Stimulated activated naive B cell treated with anti-CD40 and anti-IgM and Interleukin-4, amounts not matched to agents 10 μg/mL and 1 μg/mL and 100 μg/mL, for 72 hours (primary cell): ENCODE measurements around the gene AADAC.
"Not testable (repeated sequence)": the region's sequence is repeated elsewhere in the genome, so short reads cannot be mapped to it uniquely, and the experiment has no call there.

ENCODE experiments used
- ATAC-seq, 2 donors: fragments of 150-1000 bp; cut with Tn5 transposase; replicated peaks; 2 replicates each; pipeline ENCODE4 v1.10.0; 2021; ENCODE audit warnings: moderate library complexity in 1 of 2
- DNase-seq: peaks from one replicate; pipeline ENCODE4 v3.0.0; 2021
- H3K27ac Mint-ChIP-seq: one replicate; pipeline ENCODE4 v1.8.0; 2022; ENCODE audit warnings: mild to moderate bottlenecking, mixed read lengths
- H3K27me3 Mint-ChIP-seq, 2 donors: one replicate each; pipeline ENCODE4 v1.8.0; 2022; ENCODE audit warnings: mixed read lengths in 2 of 2
- H3K36me3 Mint-ChIP-seq, 2 donors: one replicate each; pipeline ENCODE4 v1.8.0; 2022; ENCODE audit warnings: mixed read lengths in 2 of 2, mild to moderate bottlenecking in 1 of 2
- H3K4me1 Mint-ChIP-seq, 2 donors: one replicate each; pipeline ENCODE4 v1.8.0; 2022; ENCODE audit warnings: mixed read lengths in 2 of 2, mild to moderate bottlenecking in 1 of 2
- H3K4me3 Mint-ChIP-seq, 2 donors: one replicate each; pipeline ENCODE4 v1.8.0; 2022; ENCODE audit warnings: mild to moderate bottlenecking in 2 of 2, mixed read lengths in 2 of 2, moderate library complexity in 1 of 2
- H3K9me3 Mint-ChIP-seq, 2 donors: one replicate each; pipeline ENCODE4 v1.8.0; 2022; ENCODE audit warnings: mixed read lengths in 2 of 2, mild to moderate bottlenecking in 1 of 2

The AADAC gene

GRCh38 chr3:151813799-151814198 lies at the start of gene AADAC:
AADAC (plus strand) TSS chr3:151814116; CDS start chr3:151814163, 47 bp downstream.
- H3K36me3 Mint-ChIP-seq = no peaks in the 10 kb centered on the region
- H3K4me1 Mint-ChIP-seq = no peaks in the 10 kb centered on the region
- DNase-seq (no peak), ATAC-seq (no peak)
- peaks cover 0 to 4% of the 10 kb centered on the region in 2 donors for H3K27me3 Mint-ChIP-seq
- no peak within 1 kb of the TSS for H3K27ac Mint-ChIP-seq
- no peak within 1 kb of the TSS for H3K4me3 Mint-ChIP-seq
- no peaks in the 10 kb centered on the region for H3K9me3 Mint-ChIP-seq

- H3K9me3 Mint-ChIP-seq, H3K27ac Mint-ChIP-seq: not testable (repeated sequence)
These were observed 49.2 kb upstream of the AADAC start for GRCh38 chr3:151764699-151765098.

GRCh38 chr3:151765685-151766084 lies 48.2 kb upstream of the AADAC start:
- DNase-seq (no peak), ATAC-seq (no peak)
- Mint-ChIP-seq H3K4me3 (no peak overlapping the region), H3K27me3 (no peaks in the 10 kb centered on the region), H3K36me3 (no peaks in the 10 kb centered on the region), H3K9me3 (peaks cover 0 to 2% of the 10 kb centered on the region in 2 donors), H3K27ac (no peak overlapping the region), H3K4me1 (peaks cover 0 to 9% of the 10 kb centered on the region in 2 donors)

More at GRCh38 chr3:151764699-151765098, 49.2 kb upstream of the AADAC start:
- DNase-seq, H3K4me3 Mint-ChIP-seq, H3K27me3 Mint-ChIP-seq, ATAC-seq, H3K4me1 Mint-ChIP-seq, H3K36me3 Mint-ChIP-seq: not testable (repeated sequence)

- H3K4me1 Mint-ChIP-seq = peaks cover 0 to 9% of the 10 kb centered on the region in 2 donors
- ATAC-seq (no peak), DNase-seq (no peak)
- no peak overlapping the region for H3K27ac Mint-ChIP-seq
- no peak overlapping the region for H3K4me3 Mint-ChIP-seq
- no peaks in the 10 kb centered on the region for H3K36me3 Mint-ChIP-seq
- H3K9me3 Mint-ChIP-seq = peaks cover 0 to 2% of the 10 kb centered on the region in 2 donors
- no peaks in the 10 kb centered on the region for H3K27me3 Mint-ChIP-seq
These were observed 47.5 kb upstream of the AADAC start for GRCh38 chr3:151766454-151766853.

- no peaks in the 10 kb centered on the region for H3K27me3 Mint-ChIP-seq
- DNase-seq (no peak), ATAC-seq (no peak)
- peaks cover 0 to 2% of the 10 kb centered on the region in 2 donors for H3K9me3 Mint-ChIP-seq
- no peak overlapping the region for H3K27ac Mint-ChIP-seq
- H3K4me3 Mint-ChIP-seq = no peak overlapping the region
- H3K36me3 Mint-ChIP-seq = no peaks in the 10 kb centered on the region
- peaks cover 0 to 9% of the 10 kb centered on the region in 2 donors for H3K4me1 Mint-ChIP-seq
These were observed 45.5 kb upstream of the AADAC start for GRCh38 chr3:151768393-151768930.

GRCh38 chr3:151769175-151769574 lies 44.7 kb upstream of the AADAC start:
- no peak overlapping the region for H3K4me3 Mint-ChIP-seq
- ATAC-seq (no peak), DNase-seq (no peak)
- no peak overlapping the region for H3K27ac Mint-ChIP-seq
- H3K9me3 Mint-ChIP-seq = peaks cover 0 to 2% of the 10 kb centered on the region in 2 donors
- H3K27me3 Mint-ChIP-seq = no peaks in the 10 kb centered on the region
- H3K36me3 Mint-ChIP-seq = no peaks in the 10 kb centered on the region
- H3K4me1 Mint-ChIP-seq = peaks cover 0 to 9% of the 10 kb centered on the region in 2 donors

- Mint-ChIP-seq H3K4me1 (peaks cover 0 to 9% of the 10 kb centered on the region in 2 donors), H3K36me3 (no peaks in the 10 kb centered on the region), H3K9me3 (no peaks in the 10 kb centered on the region), H3K27ac (no peak overlapping the region), H3K27me3 (no peaks in the 10 kb centered on the region), H3K4me3 (no peak overlapping the region)
- ATAC-seq (no peak), DNase-seq (no peak)
These were observed 43.0 kb upstream of the AADAC start for GRCh38 chr3:151770956-151771355.

- H3K27ac Mint-ChIP-seq = no peak overlapping the region
- no peak overlapping the region for H3K4me3 Mint-ChIP-seq
- peaks cover 0 to 6% of the 10 kb centered on the region in 2 donors for H3K4me1 Mint-ChIP-seq
- no peaks in the 10 kb centered on the region for H3K36me3 Mint-ChIP-seq
- no peaks in the 10 kb centered on the region for H3K27me3 Mint-ChIP-seq
- DNase-seq = no peak
- ATAC-seq = no peak
- H3K9me3 Mint-ChIP-seq = no peaks in the 10 kb centered on the region
These were observed 41.0 kb upstream of the AADAC start for GRCh38 chr3:151772825-151773480.

GRCh38 chr3:151774235-151774634 lies 39.7 kb upstream of the AADAC start:
- no peaks in the 10 kb centered on the region for H3K36me3 Mint-ChIP-seq
- no peak overlapping the region for H3K27ac Mint-ChIP-seq
- no peak for ATAC-seq
- H3K4me3 Mint-ChIP-seq = no peak overlapping the region
- no peaks in the 10 kb centered on the region for H3K4me1 Mint-ChIP-seq
- H3K27me3 Mint-ChIP-seq = no peaks in the 10 kb centered on the region
- no peak for DNase-seq
- H3K9me3 Mint-ChIP-seq = no peaks in the 10 kb centered on the region

- H3K4me1 Mint-ChIP-seq = no peaks in the 10 kb centered on the region
- H3K27ac Mint-ChIP-seq = no peak overlapping the region
- ATAC-seq = no peak
- H3K9me3 Mint-ChIP-seq = no peaks in the 10 kb centered on the region
- H3K36me3 Mint-ChIP-seq = no peaks in the 10 kb centered on the region
- H3K27me3 Mint-ChIP-seq = no peaks in the 10 kb centered on the region
- H3K4me3 Mint-ChIP-seq = no peak overlapping the region
- no peak for DNase-seq
These were observed 39.0 kb upstream of the AADAC start for GRCh38 chr3:151774910-151775309.

GRCh38 chr3:151775314-151776258 lies 38.3 kb upstream of the AADAC start:
- no peaks in the 10 kb centered on the region for H3K36me3 Mint-ChIP-seq
- no peaks in the 10 kb centered on the region for H3K9me3 Mint-ChIP-seq
- no peak overlapping the region for H3K27ac Mint-ChIP-seq
- H3K27me3 Mint-ChIP-seq = no peaks in the 10 kb centered on the region
- no peaks in the 10 kb centered on the region for H3K4me1 Mint-ChIP-seq
- ATAC-seq (no peak), DNase-seq (no peak)
- H3K4me3 Mint-ChIP-seq = no peak overlapping the region

- H3K4me1 Mint-ChIP-seq = no peaks in the 10 kb centered on the region
- H3K36me3 Mint-ChIP-seq = no peaks in the 10 kb centered on the region
- H3K4me3 Mint-ChIP-seq = no peak overlapping the region
These were observed 37.6 kb upstream of the AADAC start for GRCh38 chr3:151776259-151776740.

GRCh38 chr3:151777880-151778279 lies 36.0 kb upstream of the AADAC start:
- Mint-ChIP-seq H3K9me3 (no peaks in the 10 kb centered on the region), H3K4me3 (no peak overlapping the region), H3K27me3 (no peaks in the 10 kb centered on the region), H3K27ac (no peak overlapping the region), H3K36me3 (no peaks in the 10 kb centered on the region), H3K4me1 (no peaks in the 10 kb centered on the region)
- DNase-seq = no peak
- no peak for ATAC-seq

More at GRCh38 chr3:151776259-151776740, 37.6 kb upstream of the AADAC start:
- no peak overlapping the region for H3K27ac Mint-ChIP-seq
- H3K27me3 Mint-ChIP-seq = no peaks in the 10 kb centered on the region
- ATAC-seq (no peak), DNase-seq (no peak)
- H3K9me3 Mint-ChIP-seq = no peaks in the 10 kb centered on the region

- Mint-ChIP-seq H3K27me3 (no peaks in the 10 kb centered on the region), H3K36me3 (peaks cover 0 to 2% of the 10 kb centered on the region in 2 donors), H3K4me1 (no peaks in the 10 kb centered on the region), H3K27ac (no peak overlapping the region), H3K4me3 (no peak overlapping the region), H3K9me3 (peaks cover 4 to 7% of the 10 kb centered on the region in 2 donors)
- DNase-seq (no peak), ATAC-seq (no peak)
These were observed 26.3 kb upstream of the AADAC start for GRCh38 chr3:151787626-151788025.
